MCF 10A (cell line): ENCODE data around the gene FGD5. TPM values are rescaled to one million over a fixed set of nuclear protein-coding genes. Genes with fewer than 3 reads are reported as not detected.
"Not testable (repeated sequence)": the region's sequence is repeated elsewhere in the genome, so short reads cannot be mapped to it uniquely, and the experiment has no call there.

Experiments
- BruUV-seq: library from RNA; stranded (reverse); fragments of 400-500 nt; replicated peaks from 2 replicates; lab custom pipeline; 2021; lab: Mats Ljungman, UMichigan
- CTCF ChIA-PET: fragments of 300-600 bp; sonication (Branson Sonifier 250); formaldehyde crosslinking; extraction: SDS; loops from one replicate; lab custom pipeline; 2021; ENCODE audit warnings: antibody characterized with exemption, inconsistent platforms; lab: Yijun Ruan, JAX
- POLR2A ChIA-PET: fragments of 300-600, 350-650 bp; sonication (Branson Sonifier 250); formaldehyde crosslinking; extraction: SDS; loops from one replicate; lab custom pipeline; 2020; ENCODE audit warnings: antibody characterized with exemption, inconsistent platforms; lab: Yijun Ruan, JAX
- DNase-seq: peaks from one replicate; pipeline ENCODE4 v3.0.0-alpha.2; 2018; ENCODE audit not compliant: unreplicated experiment
- H3K27ac Mint-ChIP-seq: one replicate; pipeline ENCODE4 v1.8.0; 2022; ENCODE audit warnings: mild to moderate bottlenecking, low read depth, mixed read lengths; ENCODE audit not compliant: unreplicated experiment
- H3K27me3 Mint-ChIP-seq: one replicate; pipeline ENCODE4 v1.8.0; 2022; ENCODE audit warnings: mixed read lengths; ENCODE audit not compliant: insufficient read depth, unreplicated experiment
- H3K36me3 Mint-ChIP-seq: one replicate; pipeline ENCODE4 v1.8.0; 2022; ENCODE audit warnings: mild to moderate bottlenecking, moderate library complexity, mixed read lengths; ENCODE audit not compliant: insufficient read depth, unreplicated experiment
- H3K4me1 Mint-ChIP-seq: one replicate; pipeline ENCODE4 v1.8.0; 2022; ENCODE audit warnings: mixed read lengths; ENCODE audit not compliant: insufficient read depth, unreplicated experiment
- H3K4me3 Mint-ChIP-seq: one replicate; pipeline ENCODE4 v1.8.0; 2022; ENCODE audit warnings: mild to moderate bottlenecking, moderate library complexity, mixed read lengths; ENCODE audit not compliant: unreplicated experiment
- H3K9me3 Mint-ChIP-seq: one replicate; pipeline ENCODE4 v1.8.0; 2022; ENCODE audit warnings: mixed read lengths; ENCODE audit not compliant: unreplicated experiment
- CTCF ChIP-seq: fragments of 200-600 bp; IDR thresholded peaks from one replicate; pipeline ENCODE4 v1.8.0; 2022; ENCODE audit warnings: antibody characterized with exemption, mild to moderate bottlenecking; ENCODE audit not compliant: unreplicated experiment
- intact Hi-C: fragments of 100-400 bp; cut with micrococcal nuclease; formaldehyde crosslinking; loops from 2 replicates; pipeline ENCODE4 v1.14.1; 2022
- total RNA-seq: library from RNA; stranded (reverse); gene quantifications from 2 replicates; pipeline ENCODE4 v1.2.3, GENCODE V29; 2022

The FGD5 gene
- total RNA-seq, 1 experiment from 2014 or later = not detected

- no peak for TF ChIP-seq CTCF
- Mint-ChIP-seq H3K36me3 (no peaks in the 10 kb centered on the region), H3K9me3 (no peaks in the 10 kb centered on the region), H3K4me1 (peaks cover 5% of the 10 kb centered on the region), H3K4me3 (no peak overlapping the region), H3K27ac (no peak overlapping the region), H3K27me3 (peaks cover 79% of the 10 kb centered on the region)
- intact Hi-C loops = no loop called here
- BruUV-seq = no TSS peak
- CTCF ChIA-PET = interaction anchor here (0.8 kb wide), 1 partner anchor 339 kb away, joined by 3 read pairs; no protein-coding TSS in a partner anchor
- DNase-seq = peak; percentile 42
- POLR2A ChIA-PET = no interaction called here
Observed at GRCh38 chr3:14806641-14807263, 12.0 kb upstream of the FGD5 start.

GRCh38 chr3:14808025-14808424 is 10.7 kb upstream of the FGD5 start:
- Mint-ChIP-seq H3K4me3 (no peak overlapping the region), H3K27me3 (peaks cover 87% of the 10 kb centered on the region), H3K9me3 (no peaks in the 10 kb centered on the region), H3K36me3 (no peaks in the 10 kb centered on the region), H3K4me1 (peaks cover 5% of the 10 kb centered on the region), H3K27ac (no peak overlapping the region)
- ChIA-PET POLR2A (no interaction called here), CTCF (interaction anchor here (0.6 kb wide), 1 partner anchor 1085 kb away, joined by 3 read pairs; no protein-coding TSS in a partner anchor)
- intact Hi-C loops = no loop called here
- BruUV-seq = no TSS peak
- DNase-seq = no peak
- TF ChIP-seq CTCF = no peak

GRCh38 chr3:14808502-14809266 is 10.1 kb upstream of the FGD5 start:
- ChIA-PET CTCF (interaction anchor here (0.6 kb wide), 1 partner anchor 1084 kb away, joined by 3 read pairs; no protein-coding TSS in a partner anchor), POLR2A (no interaction called here)
- peaks cover 5% of the 10 kb centered on the region for H3K4me1 Mint-ChIP-seq
- H3K27me3 Mint-ChIP-seq = peaks cover 87% of the 10 kb centered on the region
- no peak for DNase-seq
- no TSS peak for BruUV-seq
- H3K4me3 Mint-ChIP-seq = no peak overlapping the region
- H3K9me3 Mint-ChIP-seq = no peaks in the 10 kb centered on the region
- no peak for TF ChIP-seq CTCF
- no peak overlapping the region for H3K27ac Mint-ChIP-seq
- intact Hi-C loops = no loop called here
- peaks cover 2% of the 10 kb centered on the region for H3K36me3 Mint-ChIP-seq

- H3K4me3 Mint-ChIP-seq, POLR2A ChIA-PET, H3K9me3 Mint-ChIP-seq, CTCF ChIA-PET, H3K4me1 Mint-ChIP-seq, BruUV-seq, DNase-seq, H3K36me3 Mint-ChIP-seq, intact Hi-C loops, H3K27ac Mint-ChIP-seq: not testable (repeated sequence)
- peaks cover 87% of the 10 kb centered on the region for H3K27me3 Mint-ChIP-seq
Observed at GRCh38 chr3:14809611-14810010, 9.2 kb upstream of the FGD5 start.
